HEK293 (cell line): ENCODE measurements around the gene TRIM29.

Experiments used
- ZNF121 ChIP-seq: fragments of 450-650 bp; formaldehyde crosslinking; IDR thresholded peaks from 2 replicates; pipeline ENCODE4 v1.5.1; 2016; ENCODE audit warnings: missing biosample characterization, missing genetic modification characterization
- ZSCAN23 ChIP-seq: fragments of 450-650 bp; formaldehyde crosslinking; IDR thresholded peaks from 2 replicates; pipeline ENCODE4 v1.5.1; 2016; ENCODE audit warnings: missing biosample characterization, missing genetic modification characterization

GRCh38 chr11:120172054-120172911 is 34.4 kb upstream of the TRIM29 start:
- no peak for TF ChIP-seq ZNF121 (tag by site-specific recombination)
- TF ChIP-seq ZSCAN23 (tag by site-specific recombination), result no peak
